ENCODE measurements around the gene AHSG. TPM values are rescaled to one million over a fixed set of nuclear protein-coding genes. Genes with fewer than 3 reads are reported as not detected.

AHSG gene
- polyA plus RNA-seq, 1 experiment = not detected

DNA sequence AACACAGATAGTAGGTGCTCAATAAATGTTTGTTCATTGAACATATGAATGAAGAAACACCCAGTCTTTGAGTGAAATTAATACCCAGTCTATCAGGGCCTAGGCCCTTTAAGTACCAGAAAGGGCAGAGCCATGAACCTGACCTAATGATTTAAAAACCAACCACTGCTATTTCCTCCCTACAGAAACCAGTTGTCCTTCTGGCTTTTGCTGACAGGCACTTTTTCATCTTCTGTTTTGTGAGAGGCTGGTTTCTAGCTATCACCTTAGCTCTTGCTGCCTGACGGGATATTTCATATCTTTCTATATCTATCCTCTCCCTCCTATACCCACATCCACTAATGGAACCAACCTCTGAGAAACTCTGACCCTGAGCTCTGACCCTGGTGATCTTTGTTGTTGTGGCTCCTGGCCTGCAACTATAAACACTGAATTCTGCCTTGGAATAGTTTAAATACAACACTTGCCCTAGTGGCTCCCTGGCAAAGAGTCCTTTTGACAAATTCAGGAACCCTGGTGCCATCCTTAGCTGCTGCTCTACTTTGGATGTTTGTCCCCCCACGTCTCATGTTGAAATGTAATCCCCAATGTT lies 4.1 kb upstream of the AHSG start:
- no peaks in the 10 kb centered on the region for H3K9me3 ChIP-seq (ENCODE audit: control insufficient read depth, insufficient read depth, low read length)
- CTCF ChIA-PET = interaction anchor here (1.1 to 1.4 kb wide), 3 partner anchors 8 to 626 kb away, joined by 3 to 8 read pairs (median 3); no protein-coding TSS in a partner anchor
- POLR2A ChIA-PET = no interaction called here
- TF ChIP-seq, protein P1, sequence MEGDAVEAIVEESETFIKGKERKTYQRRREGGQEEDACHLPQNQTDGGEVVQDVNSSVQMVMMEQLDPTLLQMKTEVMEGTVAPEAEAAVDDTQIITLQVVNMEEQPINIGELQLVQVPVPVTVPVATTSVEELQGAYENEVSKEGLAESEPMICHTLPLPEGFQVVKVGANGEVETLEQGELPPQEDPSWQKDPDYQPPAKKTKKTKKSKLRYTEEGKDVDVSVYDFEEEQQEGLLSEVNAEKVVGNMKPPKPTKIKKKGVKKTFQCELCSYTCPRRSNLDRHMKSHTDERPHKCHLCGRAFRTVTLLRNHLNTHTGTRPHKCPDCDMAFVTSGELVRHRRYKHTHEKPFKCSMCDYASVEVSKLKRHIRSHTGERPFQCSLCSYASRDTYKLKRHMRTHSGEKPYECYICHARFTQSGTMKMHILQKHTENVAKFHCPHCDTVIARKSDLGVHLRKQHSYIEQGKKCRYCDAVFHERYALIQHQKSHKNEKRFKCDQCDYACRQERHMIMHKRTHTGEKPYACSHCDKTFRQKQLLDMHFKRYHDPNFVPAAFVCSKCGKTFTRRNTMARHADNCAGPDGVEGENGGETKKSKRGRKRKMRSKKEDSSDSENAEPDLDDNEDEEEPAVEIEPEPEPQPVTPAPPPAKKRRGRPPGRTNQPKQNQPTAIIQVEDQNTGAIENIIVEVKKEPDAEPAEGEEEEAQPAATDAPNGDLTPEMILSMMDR (IDR thresholded peaks at IDR 0.05; ENCODE audit: low read depth, low read length) = no peak
- H3K27me3 ChIP-seq (ENCODE audit: control insufficient read depth, insufficient read depth, low read length) = peaks cover 11% of the 10 kb centered on the region
- DNase-seq (ENCODE audit: low read depth, low spot score) = no peak
- no peak overlapping the region for H3K4me3 ChIP-seq (ENCODE audit: low read depth, low read length)
- H3K27ac ChIP-seq (ENCODE audit: low read depth, low read length) = no peak overlapping the region

DNA sequence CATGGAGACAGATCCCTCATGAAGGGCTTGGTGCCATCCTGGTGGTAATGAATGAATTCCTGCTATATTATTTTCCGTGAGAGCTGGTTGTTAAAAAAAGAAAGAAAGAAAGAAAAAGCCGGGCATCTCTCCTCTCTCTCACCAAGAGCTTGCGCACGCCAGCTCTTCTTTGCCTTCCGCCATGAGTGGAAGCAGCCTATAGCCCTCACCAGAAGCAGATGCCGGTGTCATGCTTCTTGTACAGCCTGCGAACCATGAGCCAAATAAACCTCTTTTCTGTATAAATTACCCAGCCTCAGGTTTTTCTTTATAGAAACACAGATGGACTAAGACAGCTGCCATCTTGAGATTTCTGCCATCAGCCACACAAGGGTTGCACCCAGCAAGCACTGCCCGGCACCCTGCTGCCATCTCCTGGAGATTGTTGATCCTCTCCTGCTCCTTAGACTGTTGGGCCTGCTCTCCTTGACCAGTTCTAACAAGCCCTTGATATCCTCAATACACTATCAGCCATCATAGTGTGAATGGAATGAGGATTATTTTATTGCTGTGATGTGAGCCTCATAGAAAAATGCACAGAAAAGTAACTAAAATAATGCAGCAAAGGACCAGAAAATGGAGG lies 3.5 kb upstream of the AHSG start:
- POLR2A ChIA-PET = no interaction called here
- TF ChIP-seq, protein P1 (IDR thresholded peaks at IDR 0.05; ENCODE audit: low read depth, low read length) = peak; percentile 22; the same call in 1 of the 2 replicates
- CTCF ChIA-PET = interaction anchor here (1.0 to 2.7 kb wide), 5 partner anchors 8 to 626 kb away, joined by 3 to 14 read pairs (median 5); no protein-coding TSS in a partner anchor
- H3K27ac ChIP-seq (ENCODE audit: low read depth, low read length) = no peak overlapping the region
- no peak for DNase-seq (ENCODE audit: low read depth, low spot score)
- H3K9me3 ChIP-seq (ENCODE audit: control insufficient read depth, insufficient read depth, low read length) = no peaks in the 10 kb centered on the region
- H3K4me3 ChIP-seq (ENCODE audit: low read depth, low read length) = no peak overlapping the region
- peaks cover 16% of the 10 kb centered on the region for H3K27me3 ChIP-seq (ENCODE audit: control insufficient read depth, insufficient read depth, low read length)

DNA sequence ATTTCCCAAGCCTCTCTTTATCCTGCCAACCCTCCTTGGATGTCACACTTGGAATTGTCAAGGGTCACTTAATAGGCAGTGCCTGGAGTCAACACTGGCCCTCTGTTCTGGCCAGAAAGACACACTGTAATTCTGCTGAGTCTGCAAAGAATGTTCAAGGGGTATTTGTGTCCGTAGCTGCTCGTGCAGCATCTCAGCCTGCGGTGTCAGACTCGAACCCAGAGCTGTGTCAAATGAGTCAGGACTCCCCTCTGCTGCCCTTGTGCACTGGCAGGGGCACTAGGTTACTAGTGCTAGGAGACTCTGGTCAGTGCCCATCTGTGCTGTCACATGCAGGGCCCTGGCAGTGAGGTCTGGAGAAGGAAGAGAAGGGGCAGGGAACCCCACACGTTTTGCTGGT lies 795 bp upstream of the AHSG start:
- no peaks in the 10 kb centered on the region for H3K9me3 ChIP-seq (ENCODE audit: control insufficient read depth, insufficient read depth, low read length)
- no peak overlapping the region for H3K4me3 ChIP-seq (ENCODE audit: low read depth, low read length)
- H3K27ac ChIP-seq (ENCODE audit: low read depth, low read length) = no peak overlapping the region
- CTCF ChIA-PET = interaction anchor here (1.7 to 5.9 kb wide), 4 partner anchors 12 to 1104 kb away, joined by 3 to 60 read pairs (median 9); no protein-coding TSS in a partner anchor
- DNase-seq (ENCODE audit: low read depth, low spot score) = no peak
- peaks cover 17% of the 10 kb centered on the region for H3K27me3 ChIP-seq (ENCODE audit: control insufficient read depth, insufficient read depth, low read length)
- TF ChIP-seq, protein P1 (IDR thresholded peaks at IDR 0.05; ENCODE audit: low read depth, low read length) = no peak
- POLR2A ChIA-PET = no interaction called here

DNA sequence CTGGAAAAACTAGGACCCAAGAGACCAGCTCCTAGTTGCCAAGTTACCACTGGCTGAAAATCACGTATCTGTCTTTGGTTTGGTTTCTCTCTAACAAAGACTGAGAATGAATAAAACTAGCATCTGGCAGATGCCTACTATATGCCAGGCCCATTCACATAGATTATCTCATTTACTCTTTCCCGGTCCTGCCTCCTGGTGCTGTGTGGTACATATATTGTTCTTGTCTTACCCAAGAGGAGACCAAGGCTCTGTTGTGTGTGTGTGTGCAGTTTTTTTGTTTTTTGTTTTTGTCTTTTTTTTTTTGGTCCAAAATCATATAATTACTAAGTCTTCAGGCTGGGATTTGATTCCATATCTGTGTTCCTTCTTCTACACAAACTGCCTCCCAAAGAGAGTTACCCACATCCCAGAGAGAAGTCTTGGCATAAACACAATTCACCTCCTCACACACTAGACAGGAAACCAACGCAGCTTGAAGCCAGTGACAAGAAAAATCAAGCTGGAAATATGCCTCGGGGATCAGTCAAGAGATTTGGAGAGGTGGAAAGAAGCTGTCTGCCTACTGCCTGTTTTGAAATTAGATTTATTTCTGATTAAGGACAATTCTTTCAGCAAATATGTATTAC lies 891 bp downstream of the AHSG start:
- Histone ChIP-seq H3K27ac (ENCODE audit: low read depth, low read length) (no peak overlapping the region), H3K4me3 (ENCODE audit: low read depth, low read length) (no peak overlapping the region), H3K9me3 (ENCODE audit: control insufficient read depth, insufficient read depth, low read length) (no peaks in the 10 kb centered on the region), H3K27me3 (ENCODE audit: control insufficient read depth, insufficient read depth, low read length) (peaks cover 19% of the 10 kb centered on the region)
- ChIA-PET POLR2A (interaction anchor here (1.9 kb wide), 1 partner anchor 170 kb away, joined by 13 read pairs; the partner anchor contains the start of gene EIF4A2), CTCF (interaction anchor here (0.7 to 5.9 kb wide), 27 partner anchors 9 to 1102 kb away, joined by 3 to 186 read pairs (median 7); partner anchors contain the start of genes DNAJB11, EIF4A2, RFC4 and TBCCD1)
- DNase-seq (ENCODE audit: low read depth, low spot score) = no peak
- TF ChIP-seq, protein P1 (IDR thresholded peaks at IDR 0.05; ENCODE audit: low read depth, low read length) = no peak

All from AG04450 (cell line).